ENCODE results near the gene PKD2.

The PKD2 gene

DNA sequence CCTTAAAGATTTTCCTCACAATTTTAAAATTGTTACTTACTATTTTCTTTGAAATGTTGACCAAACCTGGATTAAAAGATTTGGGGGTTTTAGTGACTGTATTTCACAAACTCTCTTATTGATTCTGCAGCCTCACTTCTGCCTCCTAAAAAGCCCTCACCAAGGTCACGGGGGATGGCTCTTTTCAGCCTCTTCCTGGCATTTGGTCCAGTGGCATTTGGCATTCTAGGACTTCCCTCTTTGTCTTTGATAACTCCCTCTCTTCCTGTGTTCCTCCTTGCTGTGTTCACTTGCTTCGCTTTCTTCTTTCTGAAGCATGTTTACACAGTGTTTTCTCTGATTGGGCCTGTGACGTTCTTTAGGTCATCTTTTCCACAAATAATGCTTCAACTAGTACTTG, 21.5 kb downstream of the PKD2 start:
- FAIRE-seq, result no peak

DNA sequence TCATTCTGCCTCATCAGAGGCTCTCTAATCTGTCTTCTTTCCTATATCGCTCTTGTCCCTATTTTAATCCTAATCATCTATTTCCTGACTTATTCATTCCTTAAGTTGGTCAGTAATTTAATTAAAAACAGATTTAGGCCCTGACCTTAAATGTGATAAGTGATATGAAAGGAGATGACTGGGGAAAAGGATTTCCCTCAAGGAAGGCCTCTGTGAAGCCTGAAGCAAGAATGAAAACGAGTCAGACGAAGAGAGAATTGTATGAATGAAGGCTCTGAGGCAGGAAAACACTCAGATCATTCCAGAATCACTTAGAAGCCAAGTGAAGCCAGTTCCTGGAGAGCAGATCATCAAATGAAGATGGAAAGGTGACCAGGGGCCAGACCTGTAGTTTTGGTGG, 22.1 kb downstream of the PKD2 start:
- no peak for FAIRE-seq

DNA sequence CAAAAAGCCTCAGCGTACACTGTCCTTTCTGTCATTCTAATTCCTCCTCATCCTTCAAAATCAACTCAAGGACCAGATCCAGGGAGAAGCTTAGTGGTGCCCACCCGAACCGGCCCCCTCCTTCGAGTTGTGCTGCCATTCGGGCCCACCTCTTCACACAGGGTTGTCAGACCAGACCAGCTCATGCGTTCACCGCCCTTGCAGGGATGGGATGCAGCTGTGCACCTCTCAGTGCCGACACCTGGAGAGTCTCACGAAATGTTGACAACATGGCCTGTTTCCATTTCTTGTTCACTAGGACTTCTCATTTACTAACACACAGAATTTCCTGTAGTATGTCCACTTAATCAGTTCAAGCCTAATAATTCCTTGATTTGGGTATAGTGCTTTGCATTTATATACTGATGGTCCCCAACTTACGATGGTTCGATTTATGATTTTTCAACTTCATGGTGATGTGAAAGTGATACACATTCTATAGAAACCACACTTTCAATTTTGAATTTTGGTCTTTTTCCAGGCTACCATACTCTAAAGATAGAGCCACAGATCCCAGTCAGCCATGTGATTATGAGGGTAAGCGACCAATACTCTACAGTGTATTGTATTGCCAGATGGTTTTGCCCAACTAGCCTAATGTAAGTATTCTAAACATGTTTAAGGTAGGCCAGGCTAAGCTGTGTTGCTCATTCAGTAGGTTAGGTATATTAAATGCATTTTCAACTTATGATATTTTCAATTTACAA, 23.3 kb downstream of the PKD2 start:
- no peak for FAIRE-seq

DNA sequence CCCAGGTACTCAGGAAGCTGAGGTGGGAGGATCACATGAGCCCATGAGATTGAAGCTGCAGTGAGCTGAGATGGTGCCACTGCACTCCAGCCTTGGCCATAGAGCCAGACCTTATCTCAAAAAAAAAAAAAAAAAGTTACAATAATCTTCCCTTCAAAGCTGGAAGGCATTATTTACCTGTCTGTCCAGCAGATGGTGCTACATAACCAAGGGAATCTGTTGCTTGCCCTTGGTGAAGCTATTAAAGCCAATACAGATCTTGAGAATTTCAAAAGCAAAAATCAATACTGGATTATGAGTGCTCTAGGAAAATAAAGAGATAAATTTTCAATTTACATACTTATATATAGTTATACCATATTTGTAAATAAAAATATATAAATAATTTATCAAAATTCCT, 25.9 kb downstream of the PKD2 start:
- FAIRE-seq, result peak; percentile 83

DNA sequence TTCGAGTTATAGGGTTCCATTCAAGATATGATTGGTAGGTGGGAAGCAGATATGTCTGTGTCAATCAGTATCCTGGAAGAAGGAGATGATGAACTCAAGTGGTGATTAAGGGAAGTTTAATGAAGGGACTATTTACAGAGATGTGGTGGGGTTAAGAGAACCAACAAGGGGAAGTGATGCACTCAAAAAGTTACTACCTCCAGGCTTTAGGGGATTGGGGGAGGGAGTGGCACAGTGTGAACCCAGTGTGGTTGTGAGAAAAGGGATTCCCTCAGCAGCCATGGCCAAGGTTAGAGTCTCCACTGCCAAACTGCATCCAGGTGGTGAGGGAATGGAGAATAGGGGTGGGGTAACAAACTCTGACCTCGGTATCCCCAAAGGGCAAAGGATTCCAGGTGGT, 27.9 kb downstream of the PKD2 start:
- no peak for FAIRE-seq

DNA sequence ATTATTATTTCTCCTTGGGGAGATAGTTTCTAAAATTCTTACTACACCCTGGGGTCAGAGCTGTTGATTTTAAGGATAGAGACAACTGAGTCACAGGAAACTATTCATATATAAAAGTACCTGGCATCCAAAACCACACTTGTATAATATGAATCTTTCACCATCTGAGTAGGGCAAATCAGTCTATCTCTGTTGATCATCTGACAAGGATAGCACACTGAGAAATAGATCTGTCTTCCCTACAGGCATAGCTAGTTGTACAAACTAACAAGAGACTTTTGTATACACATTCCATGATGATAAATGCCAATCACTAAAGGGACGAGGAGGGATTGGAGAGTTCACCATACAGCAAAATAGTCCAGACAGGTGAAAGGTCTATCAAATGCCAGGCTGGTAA, 30.0 kb downstream of the PKD2 start:
- no peak for FAIRE-seq

DNA sequence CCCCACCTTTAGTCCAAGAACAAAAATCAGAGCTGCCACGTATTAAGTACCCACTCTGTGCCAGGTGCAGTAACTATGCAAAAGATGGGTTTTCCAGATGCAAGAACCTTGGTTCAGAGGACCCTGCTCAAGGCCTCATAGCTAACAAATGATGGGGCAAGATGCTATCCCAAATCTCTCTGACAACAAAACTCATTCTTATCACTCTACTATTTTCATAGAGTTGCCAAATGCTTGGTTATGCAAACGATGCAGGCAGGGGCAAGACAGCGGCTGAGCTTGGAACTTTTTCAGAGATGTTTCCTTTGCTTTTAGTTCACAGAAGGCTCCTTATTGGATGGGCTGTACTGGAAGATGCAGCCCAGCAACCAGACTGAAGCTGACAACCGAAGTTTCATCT, 30.5 kb downstream of the PKD2 start:
- no peak for FAIRE-seq

DNA sequence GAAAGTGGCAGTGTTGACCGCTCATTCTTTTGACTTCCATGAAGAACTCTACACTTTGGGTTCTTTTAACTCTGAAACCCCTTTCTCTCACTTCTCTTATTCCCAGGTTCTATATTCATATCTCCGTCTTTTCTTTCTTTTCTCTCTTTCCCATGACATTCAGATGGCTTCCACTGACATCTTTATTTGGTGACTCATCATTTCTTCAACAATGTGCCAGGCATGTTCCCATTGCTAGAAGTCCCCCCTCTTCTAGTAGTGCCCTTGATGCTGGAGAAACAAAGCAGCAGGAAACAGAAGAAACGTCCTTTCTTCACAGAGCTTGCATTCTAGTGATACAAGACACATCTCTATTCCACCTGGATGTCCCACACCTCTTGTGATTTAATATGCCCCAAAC, 33.3 kb downstream of the PKD2 start:
- no peak for FAIRE-seq

DNA sequence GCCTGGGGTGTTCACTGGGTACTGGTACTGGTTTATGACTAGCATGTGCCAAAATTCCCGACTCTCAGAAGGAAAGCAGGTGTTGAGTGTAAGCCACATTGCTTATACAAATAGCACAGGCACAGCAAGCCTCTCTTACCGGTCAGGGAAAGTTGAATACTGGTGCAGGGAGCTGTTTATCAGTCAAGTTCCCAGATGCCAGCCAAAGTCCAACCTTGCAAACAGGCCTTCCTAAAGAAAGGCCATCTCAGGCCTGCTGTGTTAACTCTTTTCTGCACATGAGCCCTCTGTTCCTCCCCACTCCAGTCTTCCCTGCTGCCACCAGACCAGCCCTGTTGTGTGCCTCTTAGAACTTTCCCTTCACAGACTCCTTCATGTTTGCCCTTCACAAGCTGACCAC, 34.2 kb downstream of the PKD2 start:
- no peak for FAIRE-seq

DNA sequence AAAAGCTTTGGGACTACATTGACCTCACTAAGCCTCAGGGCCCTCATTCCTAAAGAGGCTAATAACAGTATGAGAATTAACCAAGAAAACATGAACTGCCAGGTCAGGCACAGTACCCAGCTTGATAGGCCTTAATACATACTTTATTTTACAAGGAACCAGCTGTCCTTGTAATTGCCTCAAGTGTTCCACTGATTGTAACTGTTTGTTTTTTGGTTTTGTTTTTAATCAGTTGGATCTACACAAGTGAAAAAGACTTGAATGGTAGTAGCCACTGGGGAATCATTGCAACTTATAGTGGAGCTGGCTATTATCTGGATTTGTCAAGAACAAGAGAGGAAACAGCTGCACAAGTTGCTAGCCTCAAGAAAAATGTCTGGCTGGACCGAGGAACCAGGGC, 35.6 kb downstream of the PKD2 start:
- no peak for FAIRE-seq

DNA sequence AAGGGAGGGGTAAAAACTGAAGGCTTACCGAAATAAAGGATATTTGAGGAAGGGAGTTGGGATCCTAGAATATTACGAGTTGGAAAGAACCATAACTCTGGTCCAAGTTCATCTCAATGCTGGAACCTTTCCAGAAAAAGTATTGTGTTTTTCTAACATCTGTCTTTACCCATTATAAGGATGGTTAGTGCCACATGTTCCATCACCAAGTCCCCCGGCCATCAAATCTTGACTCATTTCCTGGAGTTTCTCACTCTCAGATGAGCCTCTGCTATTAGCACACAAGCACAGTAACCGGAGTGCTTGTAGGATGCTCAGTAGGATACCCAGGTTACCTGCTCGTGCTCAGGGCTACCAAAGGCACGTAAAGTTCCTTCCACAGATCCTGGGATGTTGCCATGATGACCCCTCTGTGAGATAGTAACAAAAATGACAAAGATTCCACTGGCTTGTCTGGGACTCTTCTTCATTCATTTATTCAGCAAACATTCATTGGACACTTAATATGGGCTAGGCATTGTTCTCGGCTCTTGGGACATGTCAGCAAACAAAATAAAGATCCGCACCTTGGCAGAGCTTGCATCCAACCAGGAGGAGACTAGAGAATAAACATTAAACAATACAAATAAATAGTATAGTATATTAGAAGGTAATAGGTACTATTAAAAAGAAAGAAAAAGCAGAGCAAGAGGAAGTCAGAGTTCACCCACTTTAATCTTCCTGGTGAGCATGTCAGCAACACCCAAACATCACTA, 36.3 kb downstream of the PKD2 start:
- FAIRE-seq, result no peak

DNA sequence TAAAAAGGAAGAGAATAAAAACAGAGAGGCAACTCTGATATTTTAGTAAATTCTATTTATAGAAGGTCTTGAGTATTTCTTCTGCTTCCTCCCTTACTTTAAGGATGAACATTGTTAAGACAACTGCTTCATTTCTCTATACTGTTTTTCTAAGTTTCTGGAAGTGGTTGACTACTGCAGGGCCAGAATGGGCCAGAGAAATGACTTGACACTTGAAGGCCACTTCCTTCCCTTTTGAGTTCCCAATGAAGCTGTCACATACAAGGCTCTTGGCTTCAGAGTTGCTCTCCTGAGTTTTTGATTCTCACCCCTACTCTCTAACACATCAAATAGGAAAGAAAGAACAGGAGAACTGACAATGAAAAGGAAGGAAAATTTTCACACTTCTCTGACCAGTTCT, 37.6 kb downstream of the PKD2 start:
- FAIRE-seq, result no peak

DNA sequence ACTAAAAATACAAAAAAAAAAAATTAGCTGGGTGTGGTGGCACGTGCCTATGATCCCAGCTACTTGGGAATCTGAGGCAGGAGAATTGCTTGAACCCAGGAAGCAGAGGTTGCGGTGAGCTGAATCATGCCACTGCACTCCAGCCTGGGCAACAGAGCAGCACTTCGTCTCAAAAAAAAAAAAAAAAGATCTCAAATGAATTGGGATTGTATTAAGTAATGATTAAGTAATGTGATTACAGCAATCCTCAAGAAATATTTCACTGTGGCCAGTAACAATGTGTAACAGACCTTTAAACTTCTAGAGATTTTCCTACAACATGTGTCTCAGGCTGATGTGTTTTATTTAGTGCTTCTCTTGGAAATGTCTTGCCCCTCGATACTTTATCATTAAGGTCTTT, 46.8 kb downstream of the PKD2 start:
- no peak for FAIRE-seq

DNA sequence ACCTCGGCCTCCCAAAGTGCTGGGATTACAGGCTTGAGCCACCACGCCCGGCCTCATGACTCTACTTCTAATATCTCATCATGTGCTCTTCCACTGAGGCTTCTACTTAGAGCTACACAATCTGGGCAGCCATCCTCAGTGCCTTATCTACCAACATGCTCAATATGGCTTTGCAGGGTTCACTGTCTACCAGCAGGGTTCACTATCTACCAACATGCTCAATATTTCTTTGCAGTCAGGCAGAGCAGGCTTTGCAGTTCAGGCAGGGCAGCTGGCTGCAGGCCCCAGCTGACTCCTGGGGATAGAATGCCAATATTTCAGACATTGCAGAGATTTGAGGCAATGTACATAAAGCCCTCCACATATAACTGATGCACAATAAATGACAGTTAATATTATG, 47.5 kb downstream of the PKD2 start:
- no peak for FAIRE-seq

DNA sequence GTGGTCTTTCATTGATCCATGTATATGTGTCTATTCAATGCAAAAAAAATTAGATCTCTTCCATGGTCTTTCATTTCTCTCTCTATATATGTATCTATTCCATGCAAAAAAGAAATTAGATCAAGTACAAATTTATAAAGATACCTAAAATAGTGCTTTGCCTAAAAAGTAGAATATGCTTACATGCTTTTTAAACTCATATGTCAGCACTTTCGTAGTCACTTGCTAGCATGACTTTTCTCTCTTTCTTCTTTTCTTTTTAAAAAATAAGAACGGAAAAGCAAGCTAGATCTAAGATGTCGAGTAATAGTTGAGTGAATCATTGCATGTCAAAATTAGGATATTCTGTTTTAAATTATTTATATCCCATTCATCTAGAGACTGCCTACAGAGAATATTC, 50.9 kb downstream of the PKD2 start:
- no peak for FAIRE-seq

DNA sequence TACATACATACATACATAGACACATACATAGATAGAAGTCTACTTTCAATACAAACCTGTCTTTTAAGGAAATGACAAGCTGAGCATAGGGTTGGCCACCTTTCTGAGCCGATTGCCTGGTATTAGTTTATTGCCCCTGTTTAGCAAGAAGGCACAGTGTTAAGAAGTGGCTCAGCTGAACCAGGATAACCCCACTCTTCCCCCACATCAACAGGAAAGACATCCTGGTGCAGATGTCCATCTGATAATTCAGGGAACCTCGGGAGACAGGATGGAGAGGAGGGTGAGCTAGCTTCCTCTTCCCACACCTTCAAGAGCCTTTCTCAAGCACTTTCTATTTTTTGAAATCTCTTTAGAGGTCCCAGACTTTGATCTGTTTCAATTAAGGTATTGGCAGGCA, 52.3 kb downstream of the PKD2 start:
- FAIRE-seq, result no peak

DNA sequence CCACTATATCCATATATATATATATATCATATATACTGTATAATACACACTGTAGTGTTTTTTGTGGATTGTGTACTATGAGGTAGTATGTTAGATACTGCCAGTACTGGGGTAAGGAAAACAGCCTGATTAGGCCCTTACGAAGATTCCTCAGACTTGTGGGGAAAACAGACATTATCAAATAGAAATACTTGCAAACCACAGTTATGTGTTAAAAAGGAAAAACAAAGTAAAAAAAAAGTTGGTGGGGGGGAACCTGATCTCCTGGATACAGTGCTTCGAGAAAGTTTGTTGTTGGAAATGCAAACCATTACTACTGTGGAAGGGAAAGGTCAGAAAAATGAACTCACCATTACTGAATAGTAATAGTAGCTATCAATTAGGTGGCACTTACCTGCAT, 53.0 kb downstream of the PKD2 start:
- FAIRE-seq, result no peak

DNA sequence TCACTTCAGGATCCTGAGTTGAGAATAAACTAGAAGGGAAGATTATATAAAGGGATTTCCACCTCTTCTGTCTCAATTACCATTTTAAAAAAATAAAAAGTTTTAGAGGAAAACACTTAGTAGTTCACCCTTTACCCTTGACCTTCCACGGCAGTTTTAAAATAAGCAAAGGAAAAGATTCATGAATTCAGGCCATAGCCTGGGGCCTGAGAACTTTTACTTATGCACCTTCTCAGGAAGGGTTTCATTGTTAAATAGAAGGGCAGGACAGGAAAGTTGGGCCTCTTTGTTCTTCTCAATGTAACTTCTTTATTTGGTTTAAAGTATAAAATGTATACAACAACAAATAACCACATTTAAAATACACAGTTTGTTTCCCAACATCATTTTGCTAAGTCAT, 54.9 kb downstream of the PKD2 start:
- no peak for FAIRE-seq

DNA sequence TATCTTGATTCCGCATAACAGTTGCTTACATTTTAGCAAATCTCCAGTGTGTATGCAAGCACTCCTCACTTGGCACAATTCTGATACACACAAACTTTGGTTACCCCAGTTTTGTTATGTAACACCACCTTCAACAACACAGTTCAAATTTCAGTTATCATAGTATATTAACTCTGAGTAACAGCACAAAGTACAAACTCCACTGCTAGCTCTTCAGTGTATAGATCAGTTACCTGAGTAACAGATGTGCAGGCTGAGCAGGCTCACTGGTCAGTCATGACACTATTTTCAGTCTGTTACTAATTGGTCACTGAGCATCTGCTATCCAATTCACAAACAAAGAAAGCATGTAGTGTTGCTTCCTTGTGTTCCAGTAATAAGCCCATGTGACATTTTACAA, 55.4 kb downstream of the PKD2 start:
- FAIRE-seq, result no peak

DNA sequence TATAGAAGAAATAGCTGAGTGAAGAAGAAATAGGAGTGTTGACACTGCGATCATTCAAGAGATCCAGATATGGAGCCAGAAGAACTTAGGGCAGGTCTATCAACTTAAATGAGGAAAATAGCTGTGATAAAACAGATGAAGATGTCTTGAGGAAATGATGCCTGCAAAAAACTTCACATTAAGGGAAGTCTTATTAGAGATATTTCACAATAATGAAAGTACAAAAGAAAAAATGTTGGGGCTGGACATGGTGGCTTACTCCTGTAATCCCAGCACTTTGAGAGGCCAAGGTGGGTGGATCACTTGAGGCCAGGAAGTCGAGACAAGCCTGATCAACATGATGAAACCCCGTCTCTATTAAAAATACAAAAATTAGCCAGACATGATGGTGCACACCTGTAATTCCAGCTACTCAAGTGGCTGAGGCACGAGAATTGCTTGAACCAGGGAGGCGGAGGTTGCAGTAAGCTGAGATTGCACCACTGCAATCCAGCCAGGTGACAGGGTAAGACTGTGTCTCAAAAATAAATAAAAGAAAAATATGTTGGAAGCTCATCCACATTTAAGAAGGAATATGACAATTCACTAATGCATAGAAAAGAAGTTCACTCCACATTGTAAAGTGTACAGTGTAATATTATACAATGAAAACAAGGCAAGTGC, 56.3 kb downstream of the PKD2 start:
- FAIRE-seq, result no peak

DNA sequence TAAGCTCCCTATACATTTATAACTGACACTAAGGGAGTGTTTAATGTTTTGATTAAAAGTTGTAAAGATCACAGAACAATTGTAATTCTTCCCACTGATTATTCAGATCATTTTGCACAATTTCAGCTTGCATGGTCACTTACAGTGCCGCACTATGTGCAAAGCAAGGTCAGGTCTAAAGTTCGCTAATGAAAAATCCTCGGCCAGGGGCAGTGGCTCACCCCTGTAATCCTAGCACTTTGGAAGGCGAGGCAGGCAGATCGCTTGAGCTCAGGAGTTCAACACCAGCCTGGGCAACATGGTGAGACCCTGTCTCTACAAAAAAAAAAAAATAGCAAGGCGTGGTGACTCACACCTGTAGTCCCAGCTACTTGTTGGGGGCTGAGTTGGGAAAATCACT, 57.0 kb downstream of the PKD2 start:
- FAIRE-seq, result no peak

DNA sequence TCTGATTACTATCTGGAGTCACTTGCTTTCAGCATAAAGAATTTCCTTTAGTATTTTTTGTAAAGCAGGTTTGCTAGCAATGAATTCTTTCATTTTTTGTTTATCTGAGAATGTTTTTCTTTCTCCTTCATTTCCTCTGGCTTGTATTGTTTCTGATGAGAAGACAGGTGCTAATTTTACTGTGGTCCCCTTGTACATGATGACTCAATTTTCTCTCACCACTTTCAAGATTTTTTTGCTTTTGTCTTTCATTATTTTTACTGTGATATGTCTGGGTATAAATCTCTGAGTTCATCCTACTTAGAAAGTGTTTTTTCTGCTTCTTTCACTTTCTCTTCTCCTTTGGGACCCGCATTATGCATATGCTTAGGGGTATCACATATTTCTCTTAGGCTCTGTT, 62.6 kb downstream of the PKD2 start:
- no peak for FAIRE-seq

DNA sequence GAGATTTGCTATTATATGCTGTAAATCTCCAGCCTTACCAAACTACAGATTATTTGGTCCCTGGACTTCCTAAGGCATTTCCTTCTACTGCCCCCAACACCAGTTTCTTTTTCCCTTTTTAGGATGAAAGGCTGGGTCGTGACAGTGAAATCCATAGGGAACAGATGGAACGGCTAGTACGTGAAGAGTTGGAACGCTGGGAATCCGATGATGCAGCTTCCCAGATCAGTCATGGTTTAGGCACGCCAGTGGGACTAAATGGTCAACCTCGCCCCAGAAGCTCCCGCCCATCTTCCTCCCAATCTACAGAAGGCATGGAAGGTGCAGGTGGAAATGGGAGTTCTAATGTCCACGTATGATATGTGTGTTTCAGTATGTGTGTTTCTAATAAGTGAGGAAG, 67.9 kb downstream of the PKD2 start:
- FAIRE-seq, result no peak

DNA sequence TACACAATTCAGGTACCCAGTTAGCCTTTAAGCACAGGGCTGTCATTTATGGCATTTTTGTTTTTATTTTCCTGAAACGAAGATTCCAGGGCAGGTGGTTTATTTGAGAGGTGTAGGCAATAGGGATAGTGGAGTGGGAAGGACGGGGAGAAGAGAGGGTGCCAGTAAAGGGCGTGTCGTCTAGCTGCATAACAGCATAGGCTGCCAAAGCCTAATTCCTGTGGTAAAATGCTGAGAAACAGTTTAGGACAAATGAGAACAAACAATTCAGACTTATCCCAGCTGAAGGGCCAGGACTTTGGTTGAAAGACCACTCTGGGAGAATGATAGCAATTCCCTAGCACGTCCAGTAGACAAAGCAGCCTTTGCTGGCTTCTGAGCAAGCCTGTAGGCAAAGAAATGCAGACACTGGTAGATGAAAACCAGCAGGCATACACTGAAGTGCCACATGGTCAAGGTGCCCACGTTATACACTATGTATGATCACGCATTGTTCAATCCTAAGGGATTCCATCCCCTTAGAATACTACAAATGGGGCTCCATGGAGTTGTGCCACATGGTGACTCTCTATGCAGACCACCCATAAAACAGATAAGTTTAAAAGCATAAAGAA, 70.6 kb downstream of the PKD2 start:
- FAIRE-seq, result no peak
